Activated CD4-positive, alpha-beta T cell treated with anti-CD3 and anti-CD28 coated beads, Interleukin-2, amount 10 ng/mL, durations not matched to agents 7 days and 5 days (primary cell): Measurements from ENCODE around the gene CCDC88C. TPM values are rescaled to one million over a fixed set of nuclear protein-coding genes. Genes with fewer than 3 reads are reported as not detected.

Experiments used
- CTCF ChIA-PET: fragments of 350-600 bp; sonication (Branson Sonifier 250); formaldehyde crosslinking; loops from one replicate; lab custom pipeline; 2021; ENCODE audit warnings: antibody characterized with exemption; lab: Charles Lee
- POLR2A ChIA-PET: fragments of 350-600 bp; sonication (Branson Sonifier 250); formaldehyde crosslinking; loops from one replicate; lab custom pipeline; 2021; ENCODE audit warnings: antibody characterized with exemption; lab: Charles Lee
- DNase-seq: peaks from one replicate; pipeline ENCODE4 v3.0.0-alpha.2; 2020
- H3K27ac Mint-ChIP-seq: one replicate; pipeline ENCODE4 v1.8.0; 2021; ENCODE audit warnings: mild to moderate bottlenecking, moderate library complexity, mixed read lengths
- H3K27me3 Mint-ChIP-seq: one replicate; pipeline ENCODE4 v1.8.0; 2021; ENCODE audit warnings: mixed read lengths
- H3K36me3 Mint-ChIP-seq: one replicate; pipeline ENCODE4 v1.8.0; 2021; ENCODE audit warnings: low read depth, mixed read lengths
- H3K4me1 Mint-ChIP-seq: one replicate; pipeline ENCODE4 v1.8.0; 2021; ENCODE audit warnings: mixed read lengths
- H3K4me3 Mint-ChIP-seq: one replicate; pipeline ENCODE4 v1.8.0; 2021; ENCODE audit warnings: mild to moderate bottlenecking, moderate library complexity, mixed read lengths
- H3K9me3 Mint-ChIP-seq: one replicate; pipeline ENCODE4 v1.8.0; 2021; ENCODE audit warnings: mixed read lengths
- total RNA-seq, 2 experiments: library from RNA; stranded (reverse); gene quantifications; one replicate each; pipeline ENCODE4 v1.2.3, GENCODE V29; 2021

CCDC88C gene
- total RNA-seq, 2 experiments from 2014 or later: 187 to 193 TPM

- Mint-ChIP-seq H3K4me3 (no peak overlapping the region), H3K36me3 (peaks cover 38% of the 10 kb centered on the region), H3K4me1 (peaks cover 20% of the 10 kb centered on the region), H3K9me3 (no peaks in the 10 kb centered on the region), H3K27me3 (no peaks in the 10 kb centered on the region), H3K27ac (no peak overlapping the region)
- DNase-seq: no peak
- POLR2A ChIA-PET: no interaction called here
- CTCF ChIA-PET: interaction anchor here (0.7 to 2.3 kb wide), 7 partner anchors 9 to 72 kb away, joined by 3 to 15 read pairs (median 4); no protein-coding TSS in a partner anchor
Observed at GRCh38 chr14:91342206-91342760, 75.3 kb downstream of the CCDC88C start.

DNA sequence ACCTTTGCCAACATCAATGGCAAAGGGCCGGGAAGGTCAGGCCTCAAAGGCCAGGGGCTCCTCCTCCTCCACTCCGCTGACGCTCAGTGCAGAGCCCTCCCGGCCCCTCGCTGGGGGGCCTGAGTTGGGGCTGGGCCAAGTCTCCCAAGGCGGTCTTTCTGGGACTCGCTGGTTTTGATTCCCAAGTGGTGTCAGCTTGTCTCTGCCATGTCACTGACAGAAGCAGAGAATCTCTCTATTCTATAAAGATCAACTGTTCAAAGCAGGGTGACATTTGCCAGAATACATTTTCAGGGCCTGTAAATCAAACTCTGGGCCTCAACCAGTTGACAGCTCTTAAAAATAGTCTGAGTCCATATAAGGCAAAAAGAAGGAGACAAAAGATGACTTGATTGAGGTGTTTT lies 75.9 kb downstream of the CCDC88C start:
- Mint-ChIP-seq H3K27ac (no peak overlapping the region), H3K27me3 (no peaks in the 10 kb centered on the region), H3K36me3 (peaks cover 36% of the 10 kb centered on the region), H3K4me3 (no peak overlapping the region), H3K9me3 (no peaks in the 10 kb centered on the region), H3K4me1 (peaks cover 15% of the 10 kb centered on the region)
- ChIA-PET CTCF (interaction anchor here (0.7 to 2.3 kb wide), 6 partner anchors 9 to 73 kb away, joined by 3 to 15 read pairs (median 4); no protein-coding TSS in a partner anchor), POLR2A (no interaction called here)
- DNase-seq: no peak

GRCh38 chr14:91341334-91341733 lies 76.3 kb downstream of the CCDC88C start:
- ChIA-PET POLR2A (no interaction called here), CTCF (interaction anchor here (0.5 to 2.3 kb wide), 7 partner anchors 10 to 56 kb away, joined by 3 to 15 read pairs (median 3); no protein-coding TSS in a partner anchor)
- Mint-ChIP-seq H3K9me3 (no peaks in the 10 kb centered on the region), H3K4me1 (peaks cover 14% of the 10 kb centered on the region), H3K36me3 (peaks cover 35% of the 10 kb centered on the region), H3K27me3 (no peaks in the 10 kb centered on the region), H3K27ac (no peak overlapping the region), H3K4me3 (no peak overlapping the region)
- no peak for DNase-seq

- H3K9me3 Mint-ChIP-seq: no peaks in the 10 kb centered on the region
- H3K36me3 Mint-ChIP-seq: peaks cover 45% of the 10 kb centered on the region
- CTCF ChIA-PET: interaction anchor here (0.5 to 2.3 kb wide), 7 partner anchors 11 to 249 kb away, joined by 3 to 12 read pairs (median 3); no protein-coding TSS in a partner anchor
- H3K27ac Mint-ChIP-seq: peak overlapping the region; percentile 47
- no peak for DNase-seq
- H3K4me3 Mint-ChIP-seq: no peak overlapping the region
- peaks cover 9% of the 10 kb centered on the region for H3K4me1 Mint-ChIP-seq
- H3K27me3 Mint-ChIP-seq: no peaks in the 10 kb centered on the region
- POLR2A ChIA-PET: no interaction called here
Observed at GRCh38 chr14:91339671-91340369, 77.8 kb downstream of the CCDC88C start.

GRCh38 chr14:91339076-91339475 lies 78.5 kb downstream of the CCDC88C start:
- H3K36me3 Mint-ChIP-seq: peaks cover 51% of the 10 kb centered on the region
- H3K4me1 Mint-ChIP-seq: peaks cover 7% of the 10 kb centered on the region
- no peaks in the 10 kb centered on the region for H3K9me3 Mint-ChIP-seq
- no peak overlapping the region for H3K27ac Mint-ChIP-seq
- no peaks in the 10 kb centered on the region for H3K27me3 Mint-ChIP-seq
- no peak overlapping the region for H3K4me3 Mint-ChIP-seq
- ChIA-PET POLR2A (no interaction called here), CTCF (interaction anchor here (0.6 to 2.0 kb wide), 8 partner anchors 11 to 248 kb away, joined by 3 to 6 read pairs (median 4); no protein-coding TSS in a partner anchor)
- DNase-seq: no peak

DNA sequence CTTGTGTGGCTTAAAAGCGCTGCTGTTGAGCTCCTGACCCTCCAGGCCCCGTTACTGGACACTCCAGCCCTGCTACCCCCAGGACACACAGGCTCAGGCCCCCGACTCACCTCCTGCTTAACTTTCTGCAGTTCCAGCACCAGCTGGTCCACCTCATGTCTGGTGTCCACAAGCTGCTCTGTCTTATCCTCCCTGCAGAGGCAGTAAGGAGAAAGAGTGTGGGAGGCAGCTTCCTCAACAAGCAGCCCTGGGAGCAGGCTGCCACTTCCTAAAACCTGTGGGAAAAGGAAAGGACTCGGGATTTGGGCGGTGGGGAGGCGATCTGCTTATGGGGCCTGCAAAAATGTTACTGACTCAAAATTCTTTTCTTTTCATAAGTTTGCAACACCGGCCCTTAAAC lies 79.2 kb downstream of the CCDC88C start:
- Mint-ChIP-seq H3K27ac (peak overlapping the region; percentile 25), H3K9me3 (no peaks in the 10 kb centered on the region), H3K4me1 (peaks cover 10% of the 10 kb centered on the region), H3K4me3 (no peak overlapping the region), H3K36me3 (peaks cover 53% of the 10 kb centered on the region), H3K27me3 (no peaks in the 10 kb centered on the region)
- DNase-seq: no peak
- ChIA-PET POLR2A (no interaction called here), CTCF (interaction anchor here (0.8 to 2.0 kb wide), 8 partner anchors 8 to 77 kb away, joined by 3 to 6 read pairs (median 3); no protein-coding TSS in a partner anchor)

GRCh38 chr14:91337699-91338335 lies 79.8 kb downstream of the CCDC88C start:
- CTCF ChIA-PET: interaction anchor here (0.8 to 2.0 kb wide), 6 partner anchors 9 to 78 kb away, joined by 3 to 6 read pairs (median 4); no protein-coding TSS in a partner anchor
- no peak for DNase-seq
- POLR2A ChIA-PET: no interaction called here
- Mint-ChIP-seq H3K9me3 (no peaks in the 10 kb centered on the region), H3K27me3 (no peaks in the 10 kb centered on the region), H3K27ac (no peak overlapping the region), H3K36me3 (peaks cover 54% of the 10 kb centered on the region), H3K4me3 (no peak overlapping the region), H3K4me1 (peaks cover 15% of the 10 kb centered on the region)

DNA sequence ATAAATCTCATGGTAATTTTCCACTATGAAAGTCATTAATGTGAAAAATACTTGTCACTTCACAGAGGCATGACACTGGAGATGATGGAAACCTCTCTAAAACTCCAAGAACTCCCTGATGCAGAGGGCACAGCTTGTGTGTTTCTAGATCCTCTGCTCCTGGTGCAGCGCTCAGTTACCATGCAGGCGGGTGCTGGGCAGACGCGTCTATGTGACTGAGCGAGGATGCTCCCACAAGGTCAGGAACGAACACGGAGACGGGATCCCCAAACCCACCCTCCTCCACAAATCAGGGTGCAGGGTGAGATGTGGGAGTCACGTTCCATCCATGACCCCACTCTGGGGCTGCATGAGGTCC lies 81.5 kb downstream of the CCDC88C start:
- CTCF ChIA-PET: interaction anchor here (1.0 to 2.2 kb wide), 2 partner anchors 9 kb away, joined by 3 to 8 read pairs; no protein-coding TSS in a partner anchor
- POLR2A ChIA-PET: no interaction called here

GRCh38 chr14:91335191-91336092 lies 82.2 kb downstream of the CCDC88C start:
- Mint-ChIP-seq H3K36me3 (peaks cover 70% of the 10 kb centered on the region), H3K4me1 (peaks cover 39% of the 10 kb centered on the region), H3K27me3 (no peaks in the 10 kb centered on the region), H3K27ac (peak overlapping the region; percentile 78), H3K9me3 (no peaks in the 10 kb centered on the region), H3K4me3 (no peak overlapping the region)
- ChIA-PET CTCF (interaction anchor here (0.6 to 2.2 kb wide), 3 partner anchors 9 to 788 kb away, joined by 3 to 8 read pairs (median 3); no protein-coding TSS in a partner anchor), POLR2A (no interaction called here)
- DNase-seq: no peak

More for the DNA sequence above, 81.5 kb downstream of the CCDC88C start:
- H3K36me3 Mint-ChIP-seq: peaks cover 66% of the 10 kb centered on the region
- DNase-seq: no peak
- H3K4me1 Mint-ChIP-seq: peaks cover 33% of the 10 kb centered on the region
- no peak overlapping the region for H3K4me3 Mint-ChIP-seq
- H3K27me3 Mint-ChIP-seq: no peaks in the 10 kb centered on the region
- no peaks in the 10 kb centered on the region for H3K9me3 Mint-ChIP-seq
- H3K27ac Mint-ChIP-seq: peak overlapping the region; percentile 31

DNA sequence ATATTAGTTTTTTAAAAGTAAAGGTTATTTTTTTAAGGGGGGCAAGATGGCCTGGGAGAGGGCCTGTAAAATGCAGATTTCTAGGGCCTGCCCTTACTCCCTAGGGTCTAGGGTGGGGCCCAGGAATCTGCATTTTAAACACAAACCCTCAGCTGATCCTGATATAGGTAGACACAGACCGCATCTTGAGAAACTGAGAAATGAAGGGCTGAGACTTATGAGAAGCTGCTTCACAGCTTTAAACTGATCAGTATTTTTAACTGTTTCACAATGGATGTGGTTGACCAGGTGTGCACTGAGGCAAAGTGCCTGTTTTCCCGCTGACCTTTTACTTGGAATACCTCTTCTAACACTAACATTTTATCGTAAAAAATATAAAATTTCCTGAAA lies 84.0 kb downstream of the CCDC88C start:
- Mint-ChIP-seq H3K4me3 (no peak overlapping the region), H3K4me1 (peaks cover 55% of the 10 kb centered on the region), H3K27me3 (no peaks in the 10 kb centered on the region), H3K9me3 (no peaks in the 10 kb centered on the region), H3K27ac (no peak overlapping the region), H3K36me3 (peaks cover 68% of the 10 kb centered on the region)
- CTCF ChIA-PET: interaction anchor here (1.4 kb wide), 1 partner anchor 10 kb away, joined by 5 read pairs; no protein-coding TSS in a partner anchor
- DNase-seq: no peak
- POLR2A ChIA-PET: no interaction called here

DNA sequence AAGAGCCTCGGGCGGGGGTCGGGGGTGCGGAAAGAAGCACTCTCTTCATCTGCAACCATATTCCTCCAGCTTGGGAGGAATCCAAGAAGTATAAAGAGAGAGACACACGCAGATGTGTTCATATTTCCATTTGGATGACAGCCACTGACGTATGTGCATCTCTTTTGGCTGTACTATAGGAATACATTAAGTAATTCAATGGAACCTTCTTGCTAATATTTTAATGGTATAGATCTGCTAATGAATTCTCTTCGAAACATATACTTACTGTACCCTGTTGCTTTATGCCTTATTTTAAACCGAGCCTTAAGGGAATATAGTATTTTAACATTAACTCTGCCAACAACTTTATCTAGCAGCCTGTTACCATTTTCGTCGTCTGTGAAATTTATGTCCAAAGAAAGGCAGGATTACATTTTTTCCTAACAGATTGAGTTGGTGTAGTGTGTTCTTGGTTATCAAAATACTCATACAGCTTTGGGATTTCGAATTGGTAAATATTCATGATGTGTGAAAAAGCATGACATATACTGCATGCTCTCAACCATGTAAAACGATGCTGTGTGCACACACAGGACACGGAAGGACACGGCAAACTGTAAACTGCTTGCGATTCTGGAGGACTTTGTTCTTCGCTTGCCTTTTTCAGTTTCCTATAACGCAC lies 84.5 kb downstream of the CCDC88C start:
- Mint-ChIP-seq H3K27me3 (no peaks in the 10 kb centered on the region), H3K36me3 (peaks cover 65% of the 10 kb centered on the region), H3K27ac (peak overlapping the region; percentile 58), H3K4me3 (no peak overlapping the region), H3K9me3 (no peaks in the 10 kb centered on the region), H3K4me1 (peaks cover 56% of the 10 kb centered on the region)
- ChIA-PET CTCF (interaction anchor here (1.4 kb wide), 1 partner anchor 10 kb away, joined by 5 read pairs; no protein-coding TSS in a partner anchor), POLR2A (no interaction called here)
- DNase-seq: no peak
